CD4-positive, alpha-beta T cell (primary cell): ENCODE data around the gene DNTTIP2. TPM values are rescaled to one million over a fixed set of nuclear protein-coding genes. Genes with fewer than 3 reads are reported as not detected.

Experiments used
- ATAC-seq: fragments of 200-7000 bp; cut with Tn5 transposase; one replicate; pipeline ENCODE4 v1.10.0; 2022; ENCODE audit warnings: mild to moderate bottlenecking; ENCODE audit not compliant: poor library complexity
- CTCF ChIA-PET: fragments of 350-600 bp; sonication (Branson Sonifier 250); formaldehyde crosslinking; loops from one replicate; lab custom pipeline; 2021; ENCODE audit warnings: antibody characterized with exemption, inconsistent platforms; lab: Charles Lee
- POLR2A ChIA-PET: fragments of 350-600 bp; sonication (Branson Sonifier 250); formaldehyde crosslinking; loops from one replicate; lab custom pipeline; 2021; ENCODE audit warnings: antibody characterized with exemption, inconsistent platforms; lab: Charles Lee
- DNase-seq, 14 experiments: peaks; one replicate each; pipeline ENCODE4 v3.0.0-alpha.2; 2013 to 2020; ENCODE audit warnings: mixed read lengths in 2 of 14
- H3K27ac ChIP-seq, 2 donors: one replicate each; pipeline versions ENCODE4 v1.5.1 to v1.7.0; 2013; ENCODE audit warnings: low read length in 2 of 2, low read depth in 1 of 2, mild to moderate bottlenecking in 1 of 2
- H3K27me3 ChIP-seq, 2 experiments: 1 replicate in 1 of 2; 2 replicates in 1 of 2; pipeline versions ENCODE4 v1.6.1 to v1.7.0; 2013; ENCODE audit warnings: low read length in 2 of 2, control low read depth in 1 of 2, mild to moderate bottlenecking in 1 of 2, moderate library complexity in 1 of 2; ENCODE audit not compliant: insufficient read depth in 2 of 2, control insufficient read depth in 1 of 2
- H3K36me3 ChIP-seq: one replicate; pipeline ENCODE4 v1.6.1; 2013; ENCODE audit warnings: low read length, control low read depth; ENCODE audit not compliant: insufficient read depth
- H3K4me1 ChIP-seq: one replicate; pipeline ENCODE4 v1.6.1; 2013; ENCODE audit warnings: low read length, control low read depth; ENCODE audit not compliant: insufficient read depth
- H3K4me3 ChIP-seq: one replicate; pipeline ENCODE4 v1.5.1; 2013; ENCODE audit warnings: mild to moderate bottlenecking, low read length, moderate library complexity
- H3K9me3 ChIP-seq, 2 experiments: 1 replicate in 1 of 2; 2 replicates in 1 of 2; pipeline versions ENCODE4 v1.6.1 to v1.7.0; 2013; ENCODE audit warnings: low read length in 2 of 2, mild to moderate bottlenecking in 2 of 2, control low read depth in 1 of 2, moderate library complexity in 1 of 2; ENCODE audit not compliant: control insufficient read depth in 1 of 2, insufficient read depth in 1 of 2
- H3K27ac Mint-ChIP-seq: one replicate; pipeline ENCODE4 v1.8.0; 2020; ENCODE audit warnings: mixed read lengths
- H3K27me3 Mint-ChIP-seq: one replicate; pipeline ENCODE4 v1.8.0; 2021; ENCODE audit warnings: mixed read lengths
- H3K36me3 Mint-ChIP-seq: one replicate; pipeline ENCODE4 v1.8.0; 2021; ENCODE audit warnings: low read depth, mixed read lengths
- H3K4me1 Mint-ChIP-seq: one replicate; pipeline ENCODE4 v1.8.0; 2021; ENCODE audit warnings: low read depth, mixed read lengths
- H3K4me3 Mint-ChIP-seq: one replicate; pipeline ENCODE4 v1.8.0; 2020; ENCODE audit warnings: mild to moderate bottlenecking, mixed read lengths
- H3K9me3 Mint-ChIP-seq: one replicate; pipeline ENCODE4 v1.8.0; 2020; ENCODE audit warnings: mixed read lengths
- CTCF ChIP-seq: fragments of 200-600 bp; IDR thresholded peaks from one replicate; pipeline ENCODE4 v1.8.0; 2022; ENCODE audit warnings: antibody characterized with exemption, mild to moderate bottlenecking
- intact Hi-C, 2 experiments: fragments of 100-400 bp; cut with DNase I in 1 of 2; cut with micrococcal nuclease in 1 of 2; formaldehyde crosslinking; loops; one replicate each; pipeline versions ENCODE4 v1.15.1 to v1.9.0; 2023 to 2025; cut with DNase I, micrococcal nuclease
- total RNA-seq, 174 experiments: library from RNA in 2 of 174; stranded (reverse) in 2 of 174; gene quantifications; one replicate each; pipeline ENCODE4 v1.2.3 and lab custom pipeline; 2021 to 2026

DNTTIP2 gene
- total RNA-seq, 2 experiments from 2014 or later = 110 to 120 TPM

GRCh38 chr1:93907718-93908117, 28.7 kb upstream of the DNTTIP2 start:
- Histone ChIP-seq H3K27ac (no peak overlapping the region), H3K27me3 (no peaks in the 10 kb centered on the region), H3K9me3 (no peaks in the 10 kb centered on the region), H3K4me1 (peaks cover 20% of the 10 kb centered on the region), H3K4me3 (no peak overlapping the region), H3K36me3 (no peaks in the 10 kb centered on the region)
- Mint-ChIP-seq H3K9me3 (no peaks in the 10 kb centered on the region), H3K4me3 (peak overlapping the region; percentile 81), H3K27ac (peak overlapping the region; percentile 72), H3K36me3 (peaks cover 4% of the 10 kb centered on the region), H3K4me1 (peaks cover 53% of the 10 kb centered on the region), H3K27me3 (no peaks in the 10 kb centered on the region)
- no peak for DNase-seq
- ATAC-seq = no peak
- ChIA-PET CTCF (interaction anchor here (1.8 to 3.7 kb wide), 2 partner anchors 61 to 63 kb away, joined by 5 to 16 read pairs; no protein-coding TSS in a partner anchor), POLR2A (interaction anchor here (1.0 to 3.8 kb wide), 3 partner anchors 29 to 562 kb away, joined by 3 to 50 read pairs (median 11); partner anchors contain the start of genes DNTTIP2 and DR1)
- TF ChIP-seq CTCF = no peak
- intact Hi-C loops = loop anchor here (2.0 to 10.0 kb wide), 8 partner anchors 29 to 723 kb away; partner anchors contain the start of genes ABCD3 (in 1 of the 2), CCDC18 (in 1 of the 2), DNTTIP2 (in 1 of the 2) and TMED5 (in 1 of the 2)

GRCh38 chr1:93906480-93906879, 27.5 kb upstream of the DNTTIP2 start:
- Histone ChIP-seq H3K9me3 (no peaks in the 10 kb centered on the region), H3K4me1 (peaks cover 20% of the 10 kb centered on the region), H3K4me3 (no peak overlapping the region), H3K27me3 (no peaks in the 10 kb centered on the region), H3K36me3 (no peaks in the 10 kb centered on the region), H3K27ac (no peak overlapping the region)
- Mint-ChIP-seq H3K4me3 (peak overlapping the region; percentile 27), H3K9me3 (no peaks in the 10 kb centered on the region), H3K4me1 (peaks cover 53% of the 10 kb centered on the region), H3K27ac (no peak overlapping the region), H3K36me3 (peaks cover 4% of the 10 kb centered on the region), H3K27me3 (no peaks in the 10 kb centered on the region)
- ChIA-PET POLR2A (no interaction called here), CTCF (interaction anchor here (1.8 kb wide), 1 partner anchor 60 kb away, joined by 5 read pairs; no protein-coding TSS in a partner anchor)
- ATAC-seq = no peak
- intact Hi-C loops = loop anchor here (5.0 to 10.0 kb wide), 5 partner anchors 469 to 722 kb away; partner anchors contain the start of genes ABCD3 (in 1 of the 2), CCDC18 (in 1 of the 2) and TMED5 (in 1 of the 2)
- no peak for TF ChIP-seq CTCF
- no peak for DNase-seq

- Histone ChIP-seq H3K9me3 (no peaks in the 10 kb centered on the region), H3K4me3 (no peak overlapping the region), H3K27me3 (no peaks in the 10 kb centered on the region), H3K4me1 (peaks cover 20% of the 10 kb centered on the region), H3K27ac (no peak overlapping the region), H3K36me3 (peaks cover 7% of the 10 kb centered on the region)
- no peak overlapping the region for H3K27ac Mint-ChIP-seq
- no peaks in the 10 kb centered on the region for H3K27me3 Mint-ChIP-seq
- TF ChIP-seq CTCF = no peak
- no peak for ATAC-seq
- no peaks in the 10 kb centered on the region for H3K9me3 Mint-ChIP-seq
- no peak for DNase-seq
- ChIA-PET POLR2A (no interaction called here), CTCF (no interaction called here)
- peaks cover 53% of the 10 kb centered on the region for H3K4me1 Mint-ChIP-seq
- peaks cover 10% of the 10 kb centered on the region for H3K36me3 Mint-ChIP-seq
- H3K4me3 Mint-ChIP-seq = peak overlapping the region; percentile 70
- intact Hi-C loops = loop anchor here (5.0 to 10.0 kb wide), 5 partner anchors 468 to 721 kb away; partner anchors contain the start of genes ABCD3 (in 1 of the 2), CCDC18 (in 1 of the 2) and TMED5 (in 1 of the 2)
Observed at GRCh38 chr1:93905734-93906133, 26.7 kb upstream of the DNTTIP2 start.
